NCI-H82 treated with DMSO at 0.1 percent for 48 hours (cell line): ENCODE data around the gene GRID2IP.

Experiments
- DNase-seq: peaks from one replicate; lab custom pipeline; 2025; ENCODE audit not compliant: unreplicated experiment; lab: John Stamatoyannopoulos, UW

Gene GRID2IP

DNA sequence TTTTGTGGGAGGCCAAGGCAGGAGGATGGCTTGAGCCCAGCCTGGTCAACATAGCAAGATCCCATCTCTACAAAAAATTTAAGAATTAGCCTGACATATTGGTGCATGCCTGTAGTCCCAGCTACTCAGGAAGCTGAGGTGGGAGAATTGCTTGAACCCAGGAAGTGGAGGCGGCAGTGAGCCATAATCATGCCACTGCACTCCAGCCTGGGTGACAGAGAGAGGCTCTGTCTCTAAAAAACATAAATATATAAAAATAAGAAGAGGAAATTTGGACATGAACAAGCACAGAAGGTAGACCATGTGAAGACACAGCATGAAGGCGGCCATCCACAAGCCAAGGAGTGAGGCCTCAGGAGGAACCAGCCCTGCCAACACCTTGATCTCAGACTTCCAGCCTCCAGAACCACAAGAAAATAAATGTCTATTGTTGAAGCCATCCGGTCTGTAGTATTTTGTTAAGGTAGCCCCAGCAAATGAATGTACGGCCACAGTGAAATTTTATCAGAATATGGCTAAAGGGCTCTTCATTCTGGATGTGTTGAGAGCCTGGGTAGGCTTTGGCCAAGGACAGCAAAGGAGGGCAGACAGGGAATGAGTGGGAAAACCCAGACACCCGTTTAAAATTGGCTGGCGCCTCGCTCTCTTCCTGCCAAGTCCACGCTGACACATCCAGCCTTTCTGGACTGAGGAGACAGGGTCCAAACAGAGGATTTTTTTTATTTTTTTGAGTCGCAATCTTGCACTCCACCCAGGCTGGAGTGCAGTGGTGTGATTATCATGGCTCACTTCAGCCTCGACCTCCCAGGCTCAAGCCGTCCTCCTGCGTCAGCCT, 12.9 kb upstream of the GRID2IP start:
- DNase-seq, result no peak

- DNase-seq, result no peak
Measured at GRCh38 chr7:6562106-6562505, 10.8 kb upstream of the GRID2IP start.

- no peak for DNase-seq
Measured at GRCh38 chr7:6559896-6560295, 8.6 kb upstream of the GRID2IP start.

GRCh38 chr7:6558837-6559236, 7.6 kb upstream of the GRID2IP start:
- peak; percentile 38 for DNase-seq

DNA sequence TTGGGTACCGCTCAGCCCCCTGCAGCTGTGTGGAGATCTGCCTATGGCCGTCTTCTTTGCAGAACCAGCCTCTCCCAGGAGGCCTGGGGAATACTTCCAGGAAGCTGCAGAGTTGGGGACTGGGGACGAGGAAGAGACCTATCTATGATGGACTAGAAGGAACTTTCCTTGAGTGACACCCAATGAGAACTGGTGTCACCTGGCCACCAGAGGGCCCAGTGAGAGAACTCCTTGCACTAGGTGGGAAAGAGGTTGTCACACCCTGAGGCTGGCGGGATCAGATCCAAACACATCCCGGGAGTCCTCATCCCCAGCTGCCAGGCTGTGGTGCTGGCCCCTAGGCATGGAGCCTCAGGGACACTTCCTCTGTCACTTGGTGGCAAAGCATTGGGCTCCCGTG, 4.9 kb upstream of the GRID2IP start:
- DNase-seq, result no peak

GRCh38 chr7:6554848-6555247, 3.6 kb upstream of the GRID2IP start:
- no peak for DNase-seq

GRCh38 chr7:6553448-6554044, 2.3 kb upstream of the GRID2IP start:
- DNase-seq, result no peak

- no peak for DNase-seq
Measured at GRCh38 chr7:6547400-6547799, 3.9 kb downstream of the GRID2IP start.

- DNase-seq, result no peak
Measured at GRCh38 chr7:6546498-6547251, 4.6 kb downstream of the GRID2IP start.

DNA sequence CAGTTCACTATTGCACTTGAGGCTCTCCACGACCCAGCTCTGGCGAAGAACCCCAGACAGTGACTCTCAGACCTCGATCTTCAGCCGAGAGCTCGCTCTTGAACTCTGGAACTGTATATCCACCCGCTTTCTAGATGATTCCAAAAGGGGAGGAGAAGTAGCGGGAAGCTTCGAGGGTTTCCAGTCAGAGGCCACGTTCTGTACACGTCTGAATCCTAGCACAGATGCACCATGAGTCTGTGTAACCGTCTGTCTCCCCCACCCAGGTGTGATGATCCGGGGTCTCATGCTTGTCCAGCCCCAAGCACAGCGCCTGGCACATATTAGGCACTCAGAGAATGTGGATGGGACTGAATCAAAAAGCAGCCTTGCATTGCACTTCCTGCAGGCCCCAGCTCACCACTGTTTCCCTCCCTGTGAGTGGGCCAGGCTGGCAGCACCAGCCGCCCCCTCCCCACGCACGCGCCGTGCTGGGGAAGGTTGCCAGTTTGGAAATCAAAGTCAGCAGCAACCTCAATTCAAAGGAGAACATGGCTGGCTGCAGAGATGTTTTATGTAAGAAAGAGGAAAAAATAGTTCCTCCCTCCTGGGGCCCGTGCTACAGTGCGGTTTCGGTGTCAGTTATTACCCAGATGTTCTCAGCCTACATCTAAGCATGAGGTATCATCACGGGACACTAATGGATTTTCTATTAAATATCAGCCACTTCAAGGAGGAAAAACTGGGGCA, 5.7 kb downstream of the GRID2IP start:
- DNase-seq, result no peak

DNA sequence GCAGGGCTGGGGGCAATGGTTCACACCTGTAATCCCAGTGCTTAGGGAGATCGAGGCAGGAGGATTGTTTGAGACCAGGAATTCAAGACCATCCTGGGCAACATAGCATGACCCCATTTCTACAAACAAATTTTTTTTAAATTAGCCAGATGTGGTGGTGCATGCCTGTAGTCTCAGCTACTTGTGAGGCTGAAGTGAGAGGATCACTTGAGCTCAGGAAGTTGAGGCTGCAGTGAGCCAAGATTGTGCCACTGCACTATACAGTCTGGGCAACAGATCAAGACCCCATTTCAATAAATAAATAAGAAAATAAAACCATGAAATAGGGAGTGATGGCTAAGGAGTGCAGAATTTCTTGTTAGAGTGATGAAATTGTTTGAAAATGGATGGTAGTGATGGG, 8.9 kb downstream of the GRID2IP start:
- DNase-seq, result no peak

- no peak for DNase-seq
Measured at GRCh38 chr7:6536262-6537260, 14.7 kb downstream of the GRID2IP start.

DNA sequence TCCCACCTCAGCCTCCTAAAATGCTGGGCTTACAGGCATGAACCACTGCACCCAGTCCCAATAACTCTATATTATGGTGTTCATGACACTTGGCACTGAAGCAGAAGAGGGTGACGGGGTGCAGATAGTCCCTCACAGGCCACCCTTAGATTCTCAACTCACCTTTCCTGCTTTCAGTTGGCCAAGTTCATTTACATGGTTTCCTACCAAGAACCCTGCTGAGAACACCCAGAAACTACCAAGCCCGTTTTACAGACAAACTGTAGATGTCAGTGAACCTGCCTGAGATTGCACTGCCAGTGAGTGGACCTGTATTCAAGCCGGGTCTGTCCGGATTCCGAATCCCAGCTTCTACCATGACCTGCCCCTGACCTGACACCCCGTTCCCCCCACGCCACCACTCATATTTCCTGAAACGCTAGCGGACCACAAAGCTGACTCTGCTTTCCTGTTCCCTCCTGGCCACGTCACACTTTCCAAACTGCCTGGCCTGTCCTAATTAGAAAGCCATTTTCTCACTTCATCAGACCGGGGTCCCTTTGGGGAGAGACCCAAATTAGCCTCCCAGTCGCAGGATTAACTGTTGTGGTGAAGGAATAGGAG, 17.3 kb downstream of the GRID2IP start:
- no peak for DNase-seq

DNA sequence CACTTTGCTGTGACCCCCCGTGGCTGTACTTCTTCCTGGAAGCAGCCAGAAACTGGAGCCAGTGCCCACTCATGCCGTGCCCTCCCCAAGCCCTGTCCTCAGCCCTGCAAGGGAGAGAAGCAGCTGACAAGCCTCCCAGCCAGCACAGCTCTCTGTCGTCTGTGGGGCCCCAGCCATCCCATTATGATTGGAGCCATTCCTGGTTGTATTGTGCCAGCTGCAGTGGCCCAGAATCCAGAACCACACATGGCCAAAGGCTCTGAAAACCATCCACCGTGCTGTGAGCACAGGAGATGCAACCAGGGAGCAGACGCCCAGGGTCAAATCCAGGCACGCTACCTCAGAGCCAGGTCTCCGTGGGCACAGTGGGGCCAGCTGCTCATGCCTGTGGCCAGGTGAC, 18.7 kb downstream of the GRID2IP start:
- DNase-seq, result no peak

DNA sequence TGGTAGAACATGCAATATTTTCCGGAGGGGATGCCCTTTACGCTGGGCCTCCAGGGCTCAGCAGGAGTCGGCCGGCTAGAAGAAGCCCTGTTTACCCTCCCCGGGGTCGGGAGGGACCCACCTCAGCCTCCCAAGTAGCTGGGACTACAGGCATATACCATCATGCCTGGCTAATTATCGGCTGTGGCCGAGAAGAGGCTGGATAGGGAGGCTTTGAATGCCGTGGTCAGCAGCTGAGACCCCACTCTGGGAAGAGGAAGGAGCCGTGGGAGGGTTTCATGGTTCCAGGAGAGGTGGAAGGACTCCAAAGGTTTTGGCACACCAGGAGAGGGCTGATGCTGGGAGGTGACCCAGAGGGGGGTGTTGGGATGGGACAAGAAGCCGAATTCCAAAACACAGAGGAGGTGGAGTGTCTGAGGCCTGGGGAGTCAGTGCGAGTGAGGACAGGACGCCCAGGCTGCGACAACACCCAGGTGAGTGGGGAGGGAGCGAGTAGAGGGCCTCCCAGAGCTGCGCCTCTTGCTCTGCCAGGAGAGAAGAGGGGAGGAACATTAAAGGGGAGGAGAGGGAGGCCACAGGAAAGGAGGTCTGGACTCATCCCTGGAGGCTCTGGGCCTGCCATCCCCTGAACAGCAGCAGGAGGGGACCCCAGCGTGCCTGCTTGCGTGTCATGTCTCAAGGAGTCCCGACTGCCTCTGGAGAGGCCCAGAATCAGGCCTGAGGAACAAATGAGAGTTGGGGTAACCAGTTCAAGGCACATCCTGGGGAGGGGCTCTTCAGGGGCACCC, 19.6 kb downstream of the GRID2IP start:
- no peak for DNase-seq

DNA sequence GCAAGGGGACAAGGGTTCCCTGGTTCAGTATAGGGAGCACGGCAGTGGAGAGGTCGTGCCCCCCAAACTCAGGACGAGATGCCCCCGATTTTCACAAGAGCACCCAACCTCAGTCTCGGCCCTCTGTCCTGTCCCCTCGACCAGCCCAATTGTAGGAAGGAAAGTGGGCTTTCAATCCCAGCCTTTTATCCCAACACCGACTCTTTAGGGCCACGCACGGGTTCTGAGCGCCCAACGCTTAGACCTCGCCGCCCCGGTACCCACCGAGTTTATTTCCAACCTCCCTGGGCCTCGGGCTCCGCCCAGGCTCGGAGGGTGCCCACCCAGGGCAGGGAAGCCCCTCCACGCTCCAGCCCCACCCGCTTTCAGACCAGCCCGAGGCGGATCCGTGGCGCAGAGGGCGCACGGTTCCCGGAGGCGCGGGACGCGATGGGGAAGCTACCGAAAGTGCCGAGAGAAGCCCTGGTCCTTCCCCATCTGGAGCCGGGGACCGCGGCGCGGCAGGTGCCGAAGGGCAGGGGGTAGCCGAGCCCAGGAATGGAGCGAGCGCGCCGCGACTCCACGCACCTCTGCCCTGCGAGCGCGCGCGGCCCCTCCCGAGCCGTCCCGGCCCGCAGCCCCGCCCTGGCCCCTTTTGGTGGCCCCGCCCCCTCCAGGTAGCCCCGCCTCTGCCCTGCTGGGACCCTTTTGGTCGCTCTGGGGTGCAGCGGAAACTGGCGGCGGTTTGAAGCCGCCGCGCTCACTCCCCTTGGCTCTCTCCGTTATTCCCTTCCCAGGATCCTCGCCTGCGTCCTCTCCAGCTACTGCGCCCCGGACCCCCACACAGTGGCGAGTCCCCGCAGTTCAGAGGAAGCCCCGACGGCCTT, 20.4 kb downstream of the GRID2IP start:
- DNase-seq, result no peak

DNA sequence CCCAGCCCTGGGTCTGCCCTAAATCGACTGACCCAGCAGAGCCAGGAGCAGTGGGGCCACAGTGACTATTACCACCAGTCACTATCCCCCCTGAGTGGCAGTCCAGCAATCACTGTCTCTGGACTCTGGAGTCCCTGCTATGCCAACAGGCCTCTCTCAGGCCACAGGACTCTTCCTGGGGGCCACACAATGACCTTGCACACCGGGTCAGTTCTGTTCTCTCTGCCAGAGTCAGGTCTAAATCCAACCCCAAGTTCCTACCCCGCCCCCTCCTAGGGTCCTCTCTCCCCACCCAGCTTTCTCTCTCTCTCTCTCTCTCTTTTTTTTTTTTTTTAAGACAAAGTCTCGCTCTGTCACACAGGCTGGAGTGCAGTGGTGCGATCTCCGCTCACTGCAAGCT, 21.6 kb downstream of the GRID2IP start:
- no peak for DNase-seq
